GM23338 (cell line): ENCODE results near the gene OXT. TPM values are rescaled to one million over a fixed set of nuclear protein-coding genes. Genes with fewer than 3 reads are reported as not detected.
A peak's percentile ranks its signal among the peaks of the same experiment; 100 is the strongest.

ENCODE experiments used
- ATAC-seq: fragments of 200-7000 bp; cut with Tn5 transposase; 3 replicates; pipeline ENCODE4 v1.9.1; 2020
- DNase-seq: peaks from one replicate; pipeline ENCODE4 v3.0.0-alpha.2; 2015; ENCODE audit warnings: low spot score
- H2AFZ ChIP-seq: fragments of 200-600 bp; sonication (generic); 2 replicates; pipeline ENCODE4 v1.8.0; 2016; ENCODE audit warnings: antibody characterized with exemption, mild to moderate bottlenecking, moderate library complexity
- H3F3A ChIP-seq: fragments of 200-600 bp; sonication (generic); replicated peaks from 2 replicates; pipeline ENCODE4 v1.8.0; 2017; ENCODE audit warnings: antibody characterized with exemption, mixed run types, low read depth
- H3K27ac ChIP-seq: fragments of 200-600 bp; sonication (generic); 2 replicates; pipeline ENCODE4 v1.6.1; 2016; ENCODE audit warnings: low read depth
- H3K27me3 ChIP-seq: fragments of 200-600 bp; sonication (generic); 2 replicates; pipeline ENCODE4 v1.8.0; 2016; ENCODE audit warnings: mild to moderate bottlenecking, mixed run types, moderate library complexity; ENCODE audit not compliant: insufficient read depth
- H3K36me3 ChIP-seq: fragments of 200-600 bp; sonication (generic); 2 replicates; pipeline ENCODE4 v1.8.0; 2016; ENCODE audit warnings: mild to moderate bottlenecking; ENCODE audit not compliant: insufficient read depth
- H3K4me1 ChIP-seq: fragments of 200-600 bp; sonication (generic); 2 replicates; pipeline ENCODE4 v1.8.0; 2016; ENCODE audit warnings: mild to moderate bottlenecking, moderate library complexity; ENCODE audit not compliant: insufficient read depth
- H3K4me2 ChIP-seq: fragments of 200-600 bp; sonication (generic); 2 replicates; pipeline ENCODE4 v1.7.1; 2017; ENCODE audit warnings: mixed run types
- H3K4me3 ChIP-seq: fragments of 200-600 bp; sonication (generic); 2 replicates; pipeline ENCODE4 v1.6.1; 2016; ENCODE audit warnings: mixed run types
- H3K79me2 ChIP-seq: fragments of 200-600 bp; sonication (generic); replicated peaks from 2 replicates; pipeline ENCODE4 v1.8.0; 2017; ENCODE audit warnings: mild to moderate bottlenecking; ENCODE audit not compliant: insufficient read depth
- H3K9me2 ChIP-seq: fragments of 200-600 bp; sonication (generic); 2 replicates; pipeline ENCODE4 v1.8.0; 2017; ENCODE audit not compliant: insufficient read depth
- H4K20me1 ChIP-seq: fragments of 200-600 bp; sonication (generic); replicated peaks from 2 replicates; pipeline ENCODE4 v1.8.0; 2017; ENCODE audit warnings: mild to moderate bottlenecking; ENCODE audit not compliant: insufficient read depth
- H3K27ac Mint-ChIP-seq: 2 replicates; pipeline ENCODE4 v1.8.0; 2020; ENCODE audit warnings: inconsistent platforms, mild to moderate bottlenecking, moderate library complexity, mixed read lengths
- H3K27me3 Mint-ChIP-seq: 3 replicates; pipeline ENCODE4 v1.8.0; 2022; ENCODE audit warnings: low read depth, mild to moderate bottlenecking, moderate library complexity, mixed read lengths, inconsistent platforms; ENCODE audit not compliant: insufficient read depth, poor library complexity
- H3K36me3 Mint-ChIP-seq: 3 replicates; pipeline ENCODE4 v1.8.0; 2021; ENCODE audit warnings: low read depth, mild to moderate bottlenecking, inconsistent platforms, moderate library complexity, mixed read lengths
- H3K4me1 Mint-ChIP-seq: 3 replicates; pipeline ENCODE4 v1.8.0; 2020; ENCODE audit warnings: mild to moderate bottlenecking, inconsistent platforms, mixed read lengths
- H3K4me3 Mint-ChIP-seq: 3 replicates; pipeline ENCODE4 v1.8.0; 2021; ENCODE audit warnings: moderate library complexity, mild to moderate bottlenecking, inconsistent platforms, mixed read lengths
- H3K9me3 Mint-ChIP-seq: 3 replicates; pipeline ENCODE4 v1.8.0; 2020; ENCODE audit warnings: moderate library complexity, mild to moderate bottlenecking, inconsistent platforms, mixed read lengths
- CREB1 ChIP-seq: fragments of 250-450 bp; sonication (Bioruptor Pico); IDR thresholded peaks from 2 replicates; pipeline ENCODE4 v1.5.0; 2020; ENCODE audit warnings: low read depth, mild to moderate bottlenecking, moderate library complexity
- EZH2 ChIP-seq: fragments of 200-600 bp; sonication (generic); IDR thresholded peaks from one replicate; pipeline ENCODE4 v1.8.0; 2017; ENCODE audit warnings: antibody characterized with exemption, mild to moderate bottlenecking, low read depth; ENCODE audit not compliant: unreplicated experiment
- EZH2phosphoT487 ChIP-seq: fragments of 200-600 bp; sonication (generic); IDR thresholded peaks from one replicate; pipeline ENCODE4 v1.8.1; 2018; ENCODE audit warnings: antibody characterized with exemption; ENCODE audit not compliant: unreplicated experiment
- JUNB ChIP-seq: IDR thresholded peaks from one replicate; pipeline ENCODE4 v1.6.1; 2016; ENCODE audit warnings: antibody characterized with exemption; ENCODE audit not compliant: unreplicated experiment
- NANOG ChIP-seq: IDR thresholded peaks from 2 replicates; pipeline ENCODE4 v1.6.1; 2016; ENCODE audit warnings: antibody characterized with exemption, borderline replicate concordance
- POLR2AphosphoS5 ChIP-seq: IDR thresholded peaks from 2 replicates; pipeline ENCODE4 v1.6.1; 2016; ENCODE audit warnings: antibody characterized with exemption, low read depth
- STAT1 ChIP-seq: IDR thresholded peaks from one replicate; pipeline ENCODE4 v1.6.1; 2016; ENCODE audit warnings: antibody characterized with exemption; ENCODE audit not compliant: unreplicated experiment
- ZNF114 ChIP-seq: fragments of 250-450 bp; sonication (Bioruptor Pico); IDR thresholded peaks from 2 replicates; pipeline ENCODE4 v1.5.0; 2020; ENCODE audit warnings: mild to moderate bottlenecking, moderate library complexity
- ZNF331 ChIP-seq: fragments of 250-450 bp; sonication (Bioruptor Pico); IDR thresholded peaks from 2 replicates; pipeline ENCODE4 v1.5.0; 2020; ENCODE audit warnings: low read depth, mild to moderate bottlenecking, moderate library complexity
- polyA plus RNA-seq: library from polyadenylated mRNA; unstranded; fragments of >200 nt; fragmentation: Nextera tagmentation; extraction: Ambion mirVana; gene quantifications from 2 replicates; pipeline ENCODE4 v1.2.1, GENCODE V29; 2016
- total RNA-seq: library from RNA; depleted of rRNA; stranded (reverse); fragments of >200 nt; shearing (Covaris generic); gene quantifications from 2 replicates; pipeline ENCODE4 v1.2.3, GENCODE V29; 2014
- TF ChIP-seq, protein P1 (sequence below): fragments of 250-450 bp; sonication (Bioruptor Pico); IDR thresholded peaks from 2 replicates; pipeline ENCODE4 v1.5.0; 2020; ENCODE audit warnings: mild to moderate bottlenecking, moderate library complexity
- TF ChIP-seq, protein P2 (sequence below): IDR thresholded peaks from one replicate; pipeline ENCODE4 v1.6.1; 2018; ENCODE audit warnings: antibody characterized with exemption; ENCODE audit not compliant: unreplicated experiment
- TF ChIP-seq, protein P3 (sequence below): IDR thresholded peaks from 2 replicates; pipeline ENCODE4 v1.6.1; 2016; ENCODE audit warnings: antibody characterized with exemption
- TF ChIP-seq, protein P4 (sequence below), 2 experiments: fragments of 200-600 bp in 1 of 2; sonication (generic) in 1 of 2; conservative IDR thresholded peaks; 2 replicates each; pipeline versions ENCODE4 v1.5.1 to v1.6.1; 2016 to 2017; ENCODE audit warnings: antibody characterized with exemption in 2 of 2, low read depth in 2 of 2, mild to moderate bottlenecking in 2 of 2, moderate library complexity in 1 of 2

The OXT gene
- total and polyA plus RNA-seq, 2 experiments from 2014 or later = 1.5 TPM; not detected in 1

DNA sequence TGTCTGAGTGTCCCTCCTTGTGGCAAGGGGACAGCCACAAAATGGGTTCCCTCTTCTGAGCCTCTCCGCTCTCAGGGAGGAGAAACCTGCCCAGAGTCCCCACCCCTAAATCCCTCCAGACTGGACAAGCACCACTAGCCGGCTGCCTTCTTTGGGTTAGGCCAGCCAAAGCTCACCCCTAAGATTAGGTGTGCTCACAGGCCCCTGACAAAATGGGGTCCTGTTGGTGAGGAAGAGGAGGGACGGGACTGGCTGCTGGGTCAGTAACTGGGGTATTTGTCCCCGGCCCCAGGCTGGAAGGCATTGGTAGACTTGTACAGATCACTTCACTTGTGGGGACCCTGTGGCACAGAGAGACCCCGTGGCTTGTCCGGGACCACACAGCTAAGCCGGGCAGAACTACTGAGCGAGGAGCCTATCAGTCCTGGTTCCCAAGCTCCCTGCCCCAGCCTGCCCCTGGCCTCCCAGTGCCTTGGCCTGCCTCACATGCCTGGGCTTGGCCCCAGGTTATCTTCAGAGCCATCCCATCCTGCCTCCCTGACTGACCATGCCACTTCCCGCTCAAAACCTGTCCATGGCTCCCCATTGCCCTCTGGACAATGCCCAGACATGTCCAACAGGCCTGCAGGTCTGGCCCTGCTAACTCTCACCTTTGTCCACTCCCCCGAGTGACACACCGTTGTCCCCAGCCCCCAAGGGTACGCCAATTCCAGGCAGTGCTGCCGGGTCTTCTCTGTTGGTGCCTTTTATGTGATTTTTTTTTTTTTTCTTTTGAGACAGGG, 23.6 kb downstream of the OXT start:
- H3K27me3 Mint-ChIP-seq = peaks cover 11% of the 10 kb centered on the region
- Histone ChIP-seq H3K9me2 (no peaks in the 10 kb centered on the region), H3K4me3 (no peak overlapping the region), H3F3A (no peaks in the 10 kb centered on the region), H3K36me3 (no peaks in the 10 kb centered on the region; the same call in 1 of the 2 replicates), H3K79me2 (no peaks in the 10 kb centered on the region), H3K27me3 (peaks cover 35% of the 10 kb centered on the region), H3K27ac (no peak overlapping the region), H3K4me1 (no peaks in the 10 kb centered on the region), H3K4me2 (no peak overlapping the region), H4K20me1 (no peaks in the 10 kb centered on the region), H2AFZ (peak overlapping the region; percentile 84)
- ATAC-seq (no peak), DNase-seq (no peak)
- no peak overlapping the region; the same call in 2 of the 3 replicates for H3K4me3 Mint-ChIP-seq
- H3K4me1 Mint-ChIP-seq = no peaks in the 10 kb centered on the region
- TF ChIP-seq ZNF114 (CRISPR knock-in tag) = no peak
- TF ChIP-seq, protein P1, sequence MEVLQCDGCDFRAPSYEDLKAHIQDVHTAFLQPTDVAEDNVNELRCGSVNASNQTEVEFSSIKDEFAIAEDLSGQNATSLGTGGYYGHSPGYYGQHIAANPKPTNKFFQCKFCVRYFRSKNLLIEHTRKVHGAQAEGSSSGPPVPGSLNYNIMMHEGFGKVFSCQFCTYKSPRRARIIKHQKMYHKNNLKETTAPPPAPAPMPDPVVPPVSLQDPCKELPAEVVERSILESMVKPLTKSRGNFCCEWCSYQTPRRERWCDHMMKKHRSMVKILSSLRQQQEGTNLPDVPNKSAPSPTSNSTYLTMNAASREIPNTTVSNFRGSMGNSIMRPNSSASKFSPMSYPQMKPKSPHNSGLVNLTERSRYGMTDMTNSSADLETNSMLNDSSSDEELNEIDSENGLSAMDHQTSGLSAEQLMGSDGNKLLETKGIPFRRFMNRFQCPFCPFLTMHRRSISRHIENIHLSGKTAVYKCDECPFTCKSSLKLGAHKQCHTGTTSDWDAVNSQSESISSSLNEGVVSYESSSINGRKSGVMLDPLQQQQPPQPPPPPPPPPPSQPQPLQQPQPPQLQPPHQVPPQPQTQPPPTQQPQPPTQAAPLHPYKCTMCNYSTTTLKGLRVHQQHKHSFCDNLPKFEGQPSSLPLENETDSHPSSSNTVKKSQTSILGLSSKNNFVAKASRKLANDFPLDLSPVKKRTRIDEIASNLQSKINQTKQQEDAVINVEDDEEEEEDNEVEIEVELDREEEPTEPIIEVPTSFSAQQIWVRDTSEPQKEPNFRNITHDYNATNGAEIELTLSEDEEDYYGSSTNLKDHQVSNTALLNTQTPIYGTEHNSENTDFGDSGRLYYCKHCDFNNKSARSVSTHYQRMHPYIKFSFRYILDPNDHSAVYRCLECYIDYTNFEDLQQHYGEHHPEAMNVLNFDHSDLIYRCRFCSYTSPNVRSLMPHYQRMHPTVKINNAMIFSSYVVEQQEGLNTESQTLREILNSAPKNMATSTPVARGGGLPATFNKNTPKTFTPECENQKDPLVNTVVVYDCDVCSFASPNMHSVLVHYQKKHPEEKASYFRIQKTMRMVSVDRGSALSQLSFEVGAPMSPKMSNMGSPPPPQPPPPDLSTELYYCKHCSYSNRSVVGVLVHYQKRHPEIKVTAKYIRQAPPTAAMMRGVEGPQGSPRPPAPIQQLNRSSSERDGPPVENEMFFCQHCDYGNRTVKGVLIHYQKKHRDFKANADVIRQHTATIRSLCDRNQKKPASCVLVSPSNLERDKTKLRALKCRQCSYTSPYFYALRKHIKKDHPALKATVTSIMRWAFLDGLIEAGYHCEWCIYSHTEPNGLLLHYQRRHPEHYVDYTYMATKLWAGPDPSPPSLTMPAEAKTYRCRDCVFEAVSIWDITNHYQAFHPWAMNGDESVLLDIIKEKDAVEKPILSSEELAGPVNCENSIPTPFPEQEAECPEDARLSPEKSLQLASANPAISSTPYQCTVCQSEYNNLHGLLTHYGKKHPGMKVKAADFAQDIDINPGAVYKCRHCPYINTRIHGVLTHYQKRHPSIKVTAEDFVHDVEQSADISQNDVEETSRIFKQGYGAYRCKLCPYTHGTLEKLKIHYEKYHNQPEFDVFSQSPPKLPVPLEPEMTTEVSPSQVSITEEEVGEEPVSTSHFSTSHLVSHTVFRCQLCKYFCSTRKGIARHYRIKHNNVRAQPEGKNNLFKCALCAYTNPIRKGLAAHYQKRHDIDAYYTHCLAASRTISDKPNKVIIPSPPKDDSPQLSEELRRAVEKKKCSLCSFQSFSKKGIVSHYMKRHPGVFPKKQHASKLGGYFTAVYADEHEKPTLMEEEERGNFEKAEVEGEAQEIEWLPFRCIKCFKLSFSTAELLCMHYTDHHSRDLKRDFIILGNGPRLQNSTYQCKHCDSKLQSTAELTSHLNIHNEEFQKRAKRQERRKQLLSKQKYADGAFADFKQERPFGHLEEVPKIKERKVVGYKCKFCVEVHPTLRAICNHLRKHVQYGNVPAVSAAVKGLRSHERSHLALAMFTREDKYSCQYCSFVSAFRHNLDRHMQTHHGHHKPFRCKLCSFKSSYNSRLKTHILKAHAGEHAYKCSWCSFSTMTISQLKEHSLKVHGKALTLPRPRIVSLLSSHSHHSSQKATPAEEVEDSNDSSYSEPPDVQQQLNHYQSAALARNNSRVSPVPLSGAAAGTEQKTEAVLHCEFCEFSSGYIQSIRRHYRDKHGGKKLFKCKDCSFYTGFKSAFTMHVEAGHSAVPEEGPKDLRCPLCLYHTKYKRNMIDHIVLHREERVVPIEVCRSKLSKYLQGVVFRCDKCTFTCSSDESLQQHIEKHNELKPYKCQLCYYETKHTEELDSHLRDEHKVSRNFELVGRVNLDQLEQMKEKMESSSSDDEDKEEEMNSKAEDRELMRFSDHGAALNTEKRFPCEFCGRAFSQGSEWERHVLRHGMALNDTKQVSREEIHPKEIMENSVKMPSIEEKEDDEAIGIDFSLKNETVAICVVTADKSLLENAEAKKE (CRISPR knock-in tag) = no peak
- no peak for TF ChIP-seq POLR2AphosphoS5
- no peak for TF ChIP-seq EZH2phosphoT487
- TF ChIP-seq JUNB = no peak
- TF ChIP-seq, protein P2, sequence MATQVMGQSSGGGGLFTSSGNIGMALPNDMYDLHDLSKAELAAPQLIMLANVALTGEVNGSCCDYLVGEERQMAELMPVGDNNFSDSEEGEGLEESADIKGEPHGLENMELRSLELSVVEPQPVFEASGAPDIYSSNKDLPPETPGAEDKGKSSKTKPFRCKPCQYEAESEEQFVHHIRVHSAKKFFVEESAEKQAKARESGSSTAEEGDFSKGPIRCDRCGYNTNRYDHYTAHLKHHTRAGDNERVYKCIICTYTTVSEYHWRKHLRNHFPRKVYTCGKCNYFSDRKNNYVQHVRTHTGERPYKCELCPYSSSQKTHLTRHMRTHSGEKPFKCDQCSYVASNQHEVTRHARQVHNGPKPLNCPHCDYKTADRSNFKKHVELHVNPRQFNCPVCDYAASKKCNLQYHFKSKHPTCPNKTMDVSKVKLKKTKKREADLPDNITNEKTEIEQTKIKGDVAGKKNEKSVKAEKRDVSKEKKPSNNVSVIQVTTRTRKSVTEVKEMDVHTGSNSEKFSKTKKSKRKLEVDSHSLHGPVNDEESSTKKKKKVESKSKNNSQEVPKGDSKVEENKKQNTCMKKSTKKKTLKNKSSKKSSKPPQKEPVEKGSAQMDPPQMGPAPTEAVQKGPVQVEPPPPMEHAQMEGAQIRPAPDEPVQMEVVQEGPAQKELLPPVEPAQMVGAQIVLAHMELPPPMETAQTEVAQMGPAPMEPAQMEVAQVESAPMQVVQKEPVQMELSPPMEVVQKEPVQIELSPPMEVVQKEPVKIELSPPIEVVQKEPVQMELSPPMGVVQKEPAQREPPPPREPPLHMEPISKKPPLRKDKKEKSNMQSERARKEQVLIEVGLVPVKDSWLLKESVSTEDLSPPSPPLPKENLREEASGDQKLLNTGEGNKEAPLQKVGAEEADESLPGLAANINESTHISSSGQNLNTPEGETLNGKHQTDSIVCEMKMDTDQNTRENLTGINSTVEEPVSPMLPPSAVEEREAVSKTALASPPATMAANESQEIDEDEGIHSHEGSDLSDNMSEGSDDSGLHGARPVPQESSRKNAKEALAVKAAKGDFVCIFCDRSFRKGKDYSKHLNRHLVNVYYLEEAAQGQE = no peak
- no peak for TF ChIP-seq ZNF331 (CRISPR knock-in tag)
- TF ChIP-seq CREB1 (CRISPR knock-in tag) = no peak
- no peak for TF ChIP-seq EZH2
- TF ChIP-seq, protein P3, sequence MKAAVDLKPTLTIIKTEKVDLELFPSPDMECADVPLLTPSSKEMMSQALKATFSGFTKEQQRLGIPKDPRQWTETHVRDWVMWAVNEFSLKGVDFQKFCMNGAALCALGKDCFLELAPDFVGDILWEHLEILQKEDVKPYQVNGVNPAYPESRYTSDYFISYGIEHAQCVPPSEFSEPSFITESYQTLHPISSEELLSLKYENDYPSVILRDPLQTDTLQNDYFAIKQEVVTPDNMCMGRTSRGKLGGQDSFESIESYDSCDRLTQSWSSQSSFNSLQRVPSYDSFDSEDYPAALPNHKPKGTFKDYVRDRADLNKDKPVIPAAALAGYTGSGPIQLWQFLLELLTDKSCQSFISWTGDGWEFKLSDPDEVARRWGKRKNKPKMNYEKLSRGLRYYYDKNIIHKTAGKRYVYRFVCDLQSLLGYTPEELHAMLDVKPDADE = no peak
- no peak for TF ChIP-seq STAT1
- TF ChIP-seq NANOG = no peak
- TF ChIP-seq, protein P4, sequence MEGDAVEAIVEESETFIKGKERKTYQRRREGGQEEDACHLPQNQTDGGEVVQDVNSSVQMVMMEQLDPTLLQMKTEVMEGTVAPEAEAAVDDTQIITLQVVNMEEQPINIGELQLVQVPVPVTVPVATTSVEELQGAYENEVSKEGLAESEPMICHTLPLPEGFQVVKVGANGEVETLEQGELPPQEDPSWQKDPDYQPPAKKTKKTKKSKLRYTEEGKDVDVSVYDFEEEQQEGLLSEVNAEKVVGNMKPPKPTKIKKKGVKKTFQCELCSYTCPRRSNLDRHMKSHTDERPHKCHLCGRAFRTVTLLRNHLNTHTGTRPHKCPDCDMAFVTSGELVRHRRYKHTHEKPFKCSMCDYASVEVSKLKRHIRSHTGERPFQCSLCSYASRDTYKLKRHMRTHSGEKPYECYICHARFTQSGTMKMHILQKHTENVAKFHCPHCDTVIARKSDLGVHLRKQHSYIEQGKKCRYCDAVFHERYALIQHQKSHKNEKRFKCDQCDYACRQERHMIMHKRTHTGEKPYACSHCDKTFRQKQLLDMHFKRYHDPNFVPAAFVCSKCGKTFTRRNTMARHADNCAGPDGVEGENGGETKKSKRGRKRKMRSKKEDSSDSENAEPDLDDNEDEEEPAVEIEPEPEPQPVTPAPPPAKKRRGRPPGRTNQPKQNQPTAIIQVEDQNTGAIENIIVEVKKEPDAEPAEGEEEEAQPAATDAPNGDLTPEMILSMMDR (conservative IDR thresholded peaks at IDR 0.05; ENCODE audit: low read depth in 2 of 2) = no peak
- H3K36me3 Mint-ChIP-seq = no peaks in the 10 kb centered on the region
- no peaks in the 10 kb centered on the region for H3K9me3 Mint-ChIP-seq
- peak overlapping the region; percentile 72 for H3K27ac Mint-ChIP-seq
